T-helper 2 cell (primary cell): ENCODE results near the gene USP17L5.
"Not testable (repeated sequence)": the region's sequence is repeated elsewhere in the genome, so short reads cannot be mapped to it uniquely, and the experiment has no call there.

Experiments used
- DNase-seq, 5 experiments: peaks; one replicate each; pipeline versions ENCODE4 v3.0.0 to v3.0.0-alpha.2; 2012 to 2022
- total RNA-seq, 2 donors: gene quantifications; one replicate each; lab custom pipeline; 2026; lab: John Stamatoyannopoulos, UW

Gene USP17L5
- 0 reads per million in 2 donors for total RNA-seq

- DNase-seq = not testable (repeated sequence)
Measured at GRCh38 chr4:9339103-9339502, at the start of gene USP17L5. USP17L5 (plus strand) TSS chr4:9339403; CDS start chr4:9339403, 0 bp downstream.

GRCh38 chr4:9324191-9324590 lies 15.0 kb upstream of the USP17L5 start:
- not testable (repeated sequence) for DNase-seq

GRCh38 chr4:9324865-9325264 lies 14.3 kb upstream of the USP17L5 start, which contains the start of gene USP17L24:
USP17L24 (plus strand) TSS chr4:9325165; CDS start chr4:9325165, 0 bp downstream.
- DNase-seq = not testable (repeated sequence)

- not testable (repeated sequence) for DNase-seq
Measured at GRCh38 chr4:9329611-9330010, 9.6 kb upstream of the USP17L5 start, which contains the start of gene USP17L25. USP17L25 (plus strand) TSS chr4:9329911; CDS start chr4:9329911, 0 bp downstream.

- DNase-seq = not testable (repeated sequence)
Measured at GRCh38 chr4:9334358-9334757, 4.8 kb upstream of the USP17L5 start, which contains the start of gene USP17L26. USP17L26 (plus strand) TSS chr4:9334658; CDS start chr4:9334658, 0 bp downstream.

GRCh38 chr4:9343848-9344247 lies 4.6 kb downstream of the USP17L5 start, which contains the start of gene USP17L27:
USP17L27 (plus strand) TSS chr4:9344148; CDS start chr4:9344148, 0 bp downstream.
- DNase-seq = not testable (repeated sequence)

GRCh38 chr4:9348593-9348992 lies 9.4 kb downstream of the USP17L5 start, which contains the start of gene USP17L28:
USP17L28 (plus strand) TSS chr4:9348893; CDS start chr4:9348893, 0 bp downstream.
- DNase-seq = not testable (repeated sequence)

- DNase-seq = not testable (repeated sequence)
Measured at GRCh38 chr4:9350866-9351265, 11.7 kb downstream of the USP17L5 start.

GRCh38 chr4:9353338-9353737 lies 14.1 kb downstream of the USP17L5 start, which contains the start of gene USP17L29:
USP17L29 (plus strand) TSS chr4:9353638; CDS start chr4:9353638, 0 bp downstream.
- DNase-seq = not testable (repeated sequence)

GRCh38 chr4:9362829-9363228 lies 23.6 kb downstream of the USP17L5 start, which contains the start of gene USP17L30:
USP17L30 (plus strand) TSS chr4:9363129; CDS start chr4:9363129, 0 bp downstream.
- DNase-seq = not testable (repeated sequence)

GRCh38 chr4:9379881-9380280 lies 40.7 kb downstream of the USP17L5 start:
- DNase-seq = not testable (repeated sequence)

GRCh38 chr4:9381012-9381534 lies 41.9 kb downstream of the USP17L5 start:
- peak; percentile 1 to 52 (median 11) for DNase-seq

GRCh38 chr4:9384126-9384525 lies 44.9 kb downstream of the USP17L5 start:
- no peak for DNase-seq

- not testable (repeated sequence) for DNase-seq
Measured at GRCh38 chr4:9389001-9389400, 49.8 kb downstream of the USP17L5 start.
